Common myeloid progenitor, CD34-positive (primary cell): ENCODE data around the gene CCNL1.

Experiments
- CTCF ChIA-PET: fragments of 350-600 bp; sonication (Branson Sonifier 250); formaldehyde crosslinking; loops from one replicate; lab custom pipeline; 2021; ENCODE audit warnings: antibody characterized with exemption; lab: Charles Lee
- POLR2A ChIA-PET: fragments of 350-600 bp; sonication (Branson Sonifier 250); formaldehyde crosslinking; loops from one replicate; lab custom pipeline; 2021; ENCODE audit warnings: antibody characterized with exemption; lab: Charles Lee
- DNase-seq, 3 donors: peaks; one replicate each; pipeline versions ENCODE4 v3.0.0 to v3.0.0-alpha.2; 2013
- H3K27ac ChIP-seq, 2 experiments: 1 replicate in 1 of 2; 2 replicates in 1 of 2; pipeline ENCODE4 v1.7.0; 2013; ENCODE audit warnings: inconsistent platforms in 2 of 2, low read length in 2 of 2, mild to moderate bottlenecking in 2 of 2, low read depth in 1 of 2, moderate library complexity in 1 of 2; ENCODE audit not compliant: severe bottlenecking in 2 of 2, insufficient read depth in 1 of 2, poor library complexity in 1 of 2
- H3K27me3 ChIP-seq, 5 experiments: replicated peaks in 2 of 5; 1 replicate in 3 of 5; 2 replicates in 2 of 5; pipeline versions ENCODE4 v1.6.1 to v1.7.0; 2013; ENCODE audit warnings: low read length in 4 of 5, mild to moderate bottlenecking in 2 of 5, moderate library complexity in 2 of 5, inconsistent platforms in 1 of 5; ENCODE audit not compliant: insufficient read depth in 5 of 5, control insufficient read depth in 4 of 5
- H3K36me3 ChIP-seq, 4 experiments: 1 replicate in 2 of 4; 2 replicates in 2 of 4; pipeline versions ENCODE4 v1.6.1 to v1.7.0; 2013; ENCODE audit warnings: low read length in 3 of 4, control low read depth in 1 of 4, mild to moderate bottlenecking in 1 of 4; ENCODE audit not compliant: control insufficient read depth in 4 of 4, insufficient read depth in 4 of 4
- H3K4me1 ChIP-seq, 4 experiments: 1 replicate in 3 of 4; 2 replicates in 1 of 4; pipeline versions ENCODE4 v1.6.1 to v1.7.1; 2013; ENCODE audit warnings: low read length in 3 of 4, mild to moderate bottlenecking in 3 of 4, control low read depth in 1 of 4, inconsistent platforms in 1 of 4, moderate library complexity in 1 of 4; ENCODE audit not compliant: control insufficient read depth in 4 of 4, insufficient read depth in 4 of 4; ENCODE audit errors: control extremely low read depth in 1 of 4
- H3K4me3 ChIP-seq, 7 experiments: 1 replicate in 4 of 7; 2 replicates in 3 of 7; pipeline versions ENCODE4 v1.5.1 to v1.7.0; 2013; ENCODE audit warnings: mild to moderate bottlenecking in 7 of 7, low read length in 6 of 7, moderate library complexity in 6 of 7, inconsistent platforms in 2 of 7, low read depth in 2 of 7, control low read depth in 1 of 7; ENCODE audit not compliant: insufficient read depth in 4 of 7, control insufficient read depth in 1 of 7; ENCODE audit errors: extremely low read depth in 1 of 7
- H3K9me3 ChIP-seq, 5 experiments: 1 replicate in 4 of 5; 2 replicates in 1 of 5; pipeline versions ENCODE4 v1.6.1 to v1.7.1; 2013; ENCODE audit warnings: low read length in 4 of 5, mild to moderate bottlenecking in 2 of 5, inconsistent platforms in 1 of 5, low read depth in 1 of 5, moderate library complexity in 1 of 5; ENCODE audit not compliant: control insufficient read depth in 4 of 5, insufficient read depth in 2 of 5; ENCODE audit errors: control extremely low read depth in 1 of 5
- WGBS: methylation state at CpG from one replicate; pipeline ENCODE4 v1.1.5; 2013; ENCODE audit not compliant: insufficient coverage; 5-methylcytosine and 5-hydroxymethylcytosine counted together

The CCNL1 gene

DNA sequence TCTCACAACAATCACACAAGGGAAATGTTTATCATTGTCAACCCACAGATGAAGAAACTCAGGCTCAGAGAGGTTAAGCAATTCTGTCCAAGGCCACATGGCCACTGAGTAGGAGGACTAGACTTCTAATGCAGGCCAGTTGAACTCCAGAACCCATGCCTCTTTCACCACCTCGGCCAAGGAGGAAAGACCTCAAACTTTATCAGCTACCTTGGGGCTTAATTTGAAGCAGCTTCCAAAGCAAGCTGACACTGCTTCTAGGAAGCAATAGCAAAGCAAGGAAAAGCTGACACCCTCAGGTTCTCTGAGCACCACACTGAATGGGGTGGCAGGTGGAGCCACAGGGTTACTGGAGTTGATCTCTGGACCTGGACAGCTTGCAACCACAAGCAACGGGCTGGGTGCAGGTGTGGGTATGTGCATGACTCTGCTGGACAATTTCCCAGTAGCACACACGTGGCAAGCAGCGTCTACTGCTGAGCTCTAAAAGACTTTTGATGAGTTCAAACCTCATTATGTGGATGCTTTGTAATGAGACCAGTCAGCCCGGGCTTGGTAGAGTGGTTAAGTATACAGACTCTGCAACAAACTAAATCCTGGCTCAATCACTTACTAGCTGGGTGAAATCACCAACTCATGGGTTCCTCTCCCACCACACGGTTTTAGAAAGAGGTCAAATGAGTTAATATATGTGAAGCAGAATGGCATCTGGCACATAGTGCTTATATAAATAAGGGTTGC is 23.1 kb downstream of the CCNL1 start:
- Histone ChIP-seq H3K36me3 (peaks cover 0 to 4% (median 1%) of the 10 kb centered on the region in 4 experiments), H3K4me3 (no peak overlapping the region), H3K4me1 (no peaks in the 10 kb centered on the region), H3K9me3 (no peaks in the 10 kb centered on the region), H3K27ac (no peak overlapping the region), H3K27me3 (no peaks in the 10 kb centered on the region)
- POLR2A ChIA-PET = interaction anchor here (2.0 kb wide), 1 partner anchor 10 kb away, joined by 7 read pairs; no protein-coding TSS in a partner anchor
- CTCF ChIA-PET = interaction anchor here (0.7 to 3.5 kb wide), 34 partner anchors 10 to 1093 kb away, joined by 3 to 27 read pairs (median 6); partner anchors contain the start of genes SSR3 and TIPARP
- no peak for DNase-seq
- 84% methylated on average over 5 of the region's 6 CpGs for WGBS

DNA sequence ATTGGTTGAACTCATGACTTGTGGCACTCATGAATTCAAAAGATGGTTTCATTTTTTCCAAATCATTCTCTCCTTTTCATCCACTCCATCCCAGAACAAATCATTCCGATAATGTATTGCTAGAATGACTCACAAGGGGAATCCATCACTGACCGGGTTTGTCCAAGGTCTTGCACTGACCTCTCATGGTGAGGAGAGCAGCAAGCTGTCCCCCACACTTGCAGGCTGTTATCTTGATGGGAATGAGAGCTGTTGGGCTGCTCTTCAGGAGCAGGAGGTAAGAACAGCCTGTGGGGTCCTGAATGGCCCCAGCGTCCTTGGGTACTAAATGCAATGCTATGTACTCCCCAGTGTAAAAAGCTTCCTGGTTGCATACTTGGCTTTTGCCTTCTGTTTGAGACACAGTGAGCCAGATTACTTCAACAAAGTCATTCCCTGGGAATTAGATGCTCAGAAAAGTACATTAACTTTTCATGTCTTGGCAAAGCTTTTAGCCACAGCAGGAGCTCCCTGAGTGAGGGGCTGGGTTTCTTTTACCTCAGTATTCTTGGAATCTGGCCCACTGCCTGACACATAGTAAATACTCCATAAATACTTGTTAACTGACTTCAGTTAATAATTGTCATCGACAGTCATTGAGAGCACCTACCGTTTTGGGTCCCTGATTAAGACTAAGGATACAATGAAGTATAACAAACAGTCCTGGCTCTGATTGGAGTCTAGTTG is 24.1 kb downstream of the CCNL1 start:
- Histone ChIP-seq H3K27ac (no peak overlapping the region), H3K36me3 (peaks cover 0 to 2% (median 0%) of the 10 kb centered on the region in 4 experiments), H3K9me3 (no peaks in the 10 kb centered on the region), H3K27me3 (no peaks in the 10 kb centered on the region), H3K4me1 (peaks cover 0 to 6% (median 2%) of the 10 kb centered on the region in 4 experiments), H3K4me3 (no peak overlapping the region)
- WGBS = 100% methylated on average over 5 of the region's 5 CpGs
- CTCF ChIA-PET = interaction anchor here (1.4 to 3.5 kb wide), 9 partner anchors 11 to 686 kb away, joined by 4 to 17 read pairs (median 10); partner anchors contain the start of gene TIPARP
- DNase-seq = no peak
- POLR2A ChIA-PET = no interaction called here

DNA sequence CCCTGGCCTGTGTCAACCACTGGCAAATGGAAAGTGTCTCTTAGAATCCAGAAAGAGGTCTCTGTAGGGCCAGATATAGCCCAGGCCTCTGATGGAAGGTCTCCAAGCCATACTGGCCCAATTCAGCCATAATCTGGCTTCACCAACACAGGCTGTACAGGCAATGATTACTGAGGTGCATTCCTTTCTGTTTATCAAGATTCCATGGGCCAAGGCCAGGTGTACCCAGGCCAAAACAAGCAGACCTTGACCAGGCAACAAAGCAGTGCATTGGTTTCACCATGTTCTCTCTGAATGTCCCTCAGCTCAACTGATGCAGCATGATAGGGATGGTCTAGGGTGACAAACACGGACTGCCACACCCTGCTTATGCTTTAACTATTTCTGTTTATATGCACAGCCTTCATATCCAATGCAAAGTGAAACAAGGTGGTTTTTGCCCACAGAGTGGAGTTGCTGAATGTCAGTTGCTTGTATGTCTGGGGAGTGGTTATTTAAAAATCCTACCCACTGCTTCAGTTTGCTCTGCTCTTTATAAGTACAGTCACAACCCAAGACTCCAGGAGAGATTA is 25.2 kb downstream of the CCNL1 start:
- Histone ChIP-seq H3K27me3 (no peaks in the 10 kb centered on the region), H3K36me3 (no peaks in the 10 kb centered on the region), H3K4me3 (no peak overlapping the region), H3K9me3 (no peaks in the 10 kb centered on the region), H3K4me1 (peaks cover 0 to 16% (median 7%) of the 10 kb centered on the region in 4 experiments), H3K27ac (no peak overlapping the region)
- ChIA-PET POLR2A (no interaction called here), CTCF (interaction anchor here (1.5 to 3.5 kb wide), 2 partner anchors 21 to 53 kb away, joined by 5 to 10 read pairs; no protein-coding TSS in a partner anchor)
- DNase-seq = no peak
- WGBS = no CpG with 5 or more reads among the region's 1 CpG

DNA sequence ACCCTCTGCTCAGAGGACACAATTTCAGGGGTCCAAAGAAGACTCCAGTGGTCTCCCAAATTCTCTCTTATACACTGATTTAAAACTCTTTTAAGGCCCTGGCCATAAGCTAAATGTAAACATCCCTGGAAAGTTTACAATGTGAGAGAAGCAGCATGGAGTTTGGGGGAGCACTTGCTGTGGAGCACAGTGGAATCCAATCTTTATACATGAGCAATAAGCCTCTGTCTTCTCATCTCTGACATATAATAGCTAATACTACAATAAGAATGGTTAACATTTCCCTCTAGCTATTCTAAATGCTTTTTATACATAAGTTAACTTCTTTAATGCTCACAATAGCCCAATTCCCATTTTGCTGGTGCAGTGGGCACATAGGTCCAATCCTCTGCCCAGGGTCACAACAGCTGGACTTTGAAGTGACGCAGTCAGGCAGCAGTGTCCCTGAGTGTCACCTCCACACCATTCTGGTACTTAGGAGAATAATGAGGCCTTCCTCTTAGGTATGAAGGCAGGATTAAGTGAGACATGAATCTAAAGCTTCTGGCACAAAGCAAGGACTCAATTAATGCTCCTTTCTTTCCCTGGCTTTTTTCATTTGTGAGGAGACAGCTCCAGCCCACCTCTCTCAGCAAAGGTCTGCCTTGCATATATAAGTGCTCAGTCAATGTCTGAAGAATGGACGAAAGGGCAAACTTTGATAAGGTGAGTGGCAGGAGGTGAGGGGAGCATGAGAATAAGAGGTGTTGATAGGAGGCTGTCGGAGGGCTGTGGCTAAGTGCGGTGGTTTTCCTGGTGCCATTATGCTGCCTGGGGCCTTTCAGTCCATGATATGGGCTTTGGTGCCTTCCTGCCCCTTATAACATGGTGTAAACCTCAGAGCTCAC is 26.3 kb downstream of the CCNL1 start:
- H3K9me3 ChIP-seq = no peaks in the 10 kb centered on the region
- H3K27me3 ChIP-seq = no peaks in the 10 kb centered on the region
- no peak overlapping the region for H3K4me3 ChIP-seq
- ChIA-PET POLR2A (no interaction called here), CTCF (interaction anchor here (0.6 to 1.8 kb wide), 3 partner anchors 11 to 546 kb away, joined by 3 to 9 read pairs (median 3); no protein-coding TSS in a partner anchor)
- 100% methylated on average over 4 of the region's 4 CpGs for WGBS
- no peak for DNase-seq
- H3K36me3 ChIP-seq = no peaks in the 10 kb centered on the region
- no peak overlapping the region for H3K27ac ChIP-seq
- H3K4me1 ChIP-seq = peaks cover 0 to 24% (median 7%) of the 10 kb centered on the region in 4 experiments

DNA sequence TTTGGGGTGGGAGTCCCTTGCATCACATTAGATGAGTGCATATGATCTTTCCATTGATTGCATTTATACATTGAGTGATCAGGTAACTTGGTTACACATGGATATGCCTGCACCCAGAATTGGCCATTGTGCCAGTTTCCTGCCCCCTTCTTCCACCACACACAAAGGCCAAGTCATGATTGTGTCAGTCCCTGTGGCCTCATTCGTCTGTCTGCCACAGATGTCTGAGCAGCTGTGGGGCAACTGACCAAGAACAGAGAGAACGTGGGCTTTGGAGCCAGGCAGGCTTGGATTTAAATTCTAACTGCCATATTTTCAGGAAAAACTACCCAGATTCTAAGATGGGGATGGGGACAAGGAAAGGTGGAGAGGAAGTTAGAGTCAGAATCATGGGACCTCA is 27.0 kb downstream of the CCNL1 start:
- H3K36me3 ChIP-seq = no peaks in the 10 kb centered on the region
- POLR2A ChIA-PET = no interaction called here
- no peak for DNase-seq
- no peaks in the 10 kb centered on the region for H3K9me3 ChIP-seq
- no peak overlapping the region for H3K4me3 ChIP-seq
- H3K27ac ChIP-seq = no peak overlapping the region
- peaks cover 0 to 26% (median 7%) of the 10 kb centered on the region in 4 experiments for H3K4me1 ChIP-seq
- 83% methylated on average over 2 of the region's 2 CpGs for WGBS
- CTCF ChIA-PET = interaction anchor here (1.2 to 1.8 kb wide), 2 partner anchors 10 to 984 kb away, joined by 3 to 9 read pairs; no protein-coding TSS in a partner anchor
- H3K27me3 ChIP-seq = no peaks in the 10 kb centered on the region

DNA sequence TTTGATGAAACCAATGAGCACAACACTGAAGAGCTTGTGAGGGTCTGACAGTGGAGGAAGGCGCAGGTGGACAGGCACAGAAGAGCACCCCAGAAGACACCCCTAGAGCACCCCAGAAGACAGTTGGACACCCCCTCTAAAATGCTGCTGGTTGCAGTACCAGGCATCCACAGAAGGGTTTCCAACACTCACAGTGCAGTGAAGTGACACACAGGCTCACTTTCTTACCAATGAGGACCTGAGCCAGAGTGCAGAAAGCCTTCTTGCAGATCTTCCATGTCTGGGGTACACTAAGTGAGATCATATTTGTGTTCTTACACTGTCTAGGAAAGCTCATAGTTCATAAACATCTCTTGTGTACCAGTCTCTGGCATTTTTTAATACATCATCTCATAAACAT is 27.6 kb downstream of the CCNL1 start:
- no peak for DNase-seq
- ChIA-PET POLR2A (no interaction called here), CTCF (interaction anchor here (1.2 to 1.8 kb wide), 3 partner anchors 9 to 983 kb away, joined by 3 to 9 read pairs (median 4); no protein-coding TSS in a partner anchor)
- H3K4me3 ChIP-seq = no peak overlapping the region
- no peaks in the 10 kb centered on the region for H3K9me3 ChIP-seq
- H3K27me3 ChIP-seq = no peaks in the 10 kb centered on the region
- H3K36me3 ChIP-seq = no peaks in the 10 kb centered on the region
- 80% methylated on average over 1 of the region's 1 CpG for WGBS
- peaks cover 0 to 26% (median 7%) of the 10 kb centered on the region in 4 experiments for H3K4me1 ChIP-seq
- no peak overlapping the region for H3K27ac ChIP-seq
